ENCODE measurements around the gene OR5B2.

DNA sequence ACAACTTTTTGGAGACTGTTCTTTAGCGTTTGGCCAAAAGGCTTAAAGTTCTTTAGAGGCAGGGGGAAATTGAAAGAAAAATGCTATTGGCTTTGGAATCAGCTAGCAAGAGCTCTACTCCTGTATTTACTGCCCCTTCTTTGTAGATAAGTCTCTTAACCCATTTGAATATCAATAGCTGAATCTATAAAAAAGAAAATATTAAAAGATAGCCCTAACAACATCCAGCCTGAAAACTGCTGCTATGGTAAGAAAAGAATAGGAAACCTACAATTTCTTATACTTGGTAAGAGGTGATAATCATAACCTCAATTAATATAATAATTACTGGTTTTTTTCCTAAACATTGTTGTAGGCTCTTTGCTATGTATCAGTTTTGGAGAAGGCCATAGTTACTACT lies 14.2 kb upstream of the OR5B2 start, which contains the start of gene OR5B12:
- TF ChIP-seq POLR2A (IDR thresholded peaks at IDR 0.05; ENCODE audit: low read depth, low read length) (no peak), TAF1 (IDR thresholded peaks at IDR 0.05; ENCODE audit: low read depth, low read length) (no peak), POLR2AphosphoS5 (IDR thresholded peaks at IDR 0.05; ENCODE audit: low read depth, low read length) (no peak), POU2F2 (IDR thresholded peaks at IDR 0.05; ENCODE audit: low read depth, low read length) (no peak)
